Regular cardiac myocyte (primary cell): ENCODE results near the gene CCDC198. TPM values are rescaled to one million over a fixed set of nuclear protein-coding genes. Genes with fewer than 3 reads are reported as not detected.

Experiments used
- total RNA-seq: library from RNA; depleted of rRNA; stranded (reverse); fragments of >200 nt; gene quantifications from 2 replicates; pipeline ENCODE4 v1.2.3, GENCODE V29; 2014

The CCDC198 gene, protein sequence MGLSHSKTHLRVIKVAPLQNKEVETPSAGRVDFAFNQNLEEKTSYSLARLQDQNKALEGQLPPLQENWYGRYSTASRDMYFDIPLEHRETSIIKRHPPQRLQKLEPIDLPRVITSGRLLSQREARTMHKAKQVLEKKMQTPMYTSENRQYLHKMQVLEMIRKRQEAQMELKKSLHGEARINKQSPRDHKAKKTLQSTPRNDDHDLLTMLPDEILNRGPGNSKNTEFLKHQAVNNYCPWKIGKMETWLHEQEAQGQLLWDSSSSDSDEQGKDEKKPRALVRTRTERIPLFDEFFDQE
- total RNA-seq, result under 0.01 TPM in 1 of 2 replicates, not detected in the other

DNA sequence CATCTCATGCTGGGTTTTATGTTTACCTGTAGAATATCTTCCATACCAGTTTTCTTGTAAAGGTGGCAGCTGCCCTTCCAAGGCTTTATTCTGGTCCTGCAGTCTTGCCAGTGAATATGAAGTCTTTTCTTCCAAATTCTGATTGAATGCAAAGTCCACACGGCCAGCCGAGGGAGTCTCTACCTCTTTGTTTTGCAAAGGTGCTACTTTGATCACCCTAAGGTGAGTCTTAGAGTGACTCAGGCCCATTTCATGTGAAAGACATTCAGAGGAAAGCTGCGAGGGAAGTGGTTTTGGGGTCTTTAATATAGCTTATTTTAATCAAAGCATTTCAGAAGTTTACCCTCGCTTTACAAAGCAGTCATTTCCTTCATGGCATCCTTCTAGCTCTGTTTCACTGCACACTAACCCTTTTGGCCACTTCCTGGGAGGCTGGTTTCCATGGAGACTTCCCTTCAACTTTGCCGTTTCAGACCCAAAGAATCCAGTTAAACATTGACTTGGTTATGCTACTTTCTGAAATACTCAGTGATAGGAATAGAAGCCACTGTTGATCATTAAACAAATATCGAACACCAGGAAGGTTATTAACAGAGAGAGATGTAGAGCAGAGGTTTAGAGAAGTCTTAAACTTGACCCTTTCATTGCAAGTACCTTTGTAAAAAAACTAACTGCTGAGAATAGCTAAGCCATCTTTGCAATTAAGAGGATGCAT is at the start of gene CCDC198:
TSS of gene CCDC198 (minus strand) at position 391 of the 715 bp plus-strand sequence. CDS start at position 249, 142 bp downstream.

Other genes with a start within 250 kb of the CCDC198 start
- gene EXOC5, start 225.0 kb downstream of the CCDC198 start, total RNA-seq, result 72.2 and 104 TPM in 2 replicates
- gene AP5M1, start 224.9 kb downstream of the CCDC198 start, total RNA-seq, result 21.3 and 25.1 TPM in 2 replicates
- 16.6 and 23.8 TPM in 2 replicates for gene NAA30, start 103.3 kb downstream of the CCDC198 start, total RNA-seq